Chondrocyte (in vitro differentiated cells): ENCODE results near the gene SASH1. TPM values are rescaled to one million over a fixed set of nuclear protein-coding genes. Genes with fewer than 3 reads are reported as not detected.

Experiments
- DNase-seq: peaks from one replicate; pipeline ENCODE4 v3.0.0; 2021; ENCODE audit warnings: mixed read lengths, low spot score
- H3K27ac Mint-ChIP-seq: one replicate; pipeline ENCODE4 v1.8.0; 2021; ENCODE audit warnings: mild to moderate bottlenecking, moderate library complexity, mixed read lengths; ENCODE audit not compliant: unreplicated experiment
- H3K27me3 Mint-ChIP-seq: 2 replicates; pipeline ENCODE4 v1.8.0; 2021; ENCODE audit warnings: low read depth, mixed read lengths
- H3K36me3 Mint-ChIP-seq: 2 replicates; pipeline ENCODE4 v1.8.0; 2021; ENCODE audit warnings: low read depth, mixed read lengths
- H3K4me1 Mint-ChIP-seq: 2 replicates; pipeline ENCODE4 v1.8.0; 2021; ENCODE audit warnings: low read depth, mild to moderate bottlenecking, mixed read lengths
- H3K4me3 Mint-ChIP-seq: one replicate; pipeline ENCODE4 v1.8.0; 2021; ENCODE audit warnings: mild to moderate bottlenecking, moderate library complexity, mixed read lengths; ENCODE audit not compliant: unreplicated experiment
- H3K9me3 Mint-ChIP-seq: 2 replicates; pipeline ENCODE4 v1.8.0; 2021; ENCODE audit warnings: low read depth, mixed read lengths
- CTCF ChIP-seq: fragments of 200-600 bp; sonication (generic); IDR thresholded peaks from 2 replicates; pipeline ENCODE4 v1.5.0; 2021; ENCODE audit warnings: antibody characterized with exemption, mild to moderate bottlenecking, moderate library complexity
- total RNA-seq: library from RNA; stranded (reverse); gene quantifications from 3 replicates; pipeline ENCODE4 v1.2.1, GENCODE V29; 2021

The SASH1 gene
- total RNA-seq, 1 donor from 2014 or later, result 82.9 TPM

- no peak for TF ChIP-seq CTCF
- Mint-ChIP-seq H3K9me3 (no peaks in the 10 kb centered on the region), H3K36me3 (no peaks in the 10 kb centered on the region), H3K27me3 (no peaks in the 10 kb centered on the region), H3K4me3 (no peak overlapping the region), H3K27ac (no peak overlapping the region), H3K4me1 (peaks cover 17% of the 10 kb centered on the region)
- DNase-seq, result no peak
These were observed 252.9 kb downstream of the SASH1 start for GRCh38 chr6:148595550-148595949.

- Mint-ChIP-seq H3K27me3 (no peaks in the 10 kb centered on the region), H3K9me3 (peaks cover 1% of the 10 kb centered on the region), H3K36me3 (no peaks in the 10 kb centered on the region), H3K4me1 (peaks cover 17% of the 10 kb centered on the region), H3K27ac (no peak overlapping the region), H3K4me3 (no peak overlapping the region)
- DNase-seq, result no peak
- TF ChIP-seq CTCF, result no peak
These were observed 254.3 kb downstream of the SASH1 start for GRCh38 chr6:148596891-148597455.

- H3K36me3 Mint-ChIP-seq, result no peaks in the 10 kb centered on the region
- H3K27me3 Mint-ChIP-seq, result no peaks in the 10 kb centered on the region
- peaks cover 4% of the 10 kb centered on the region for H3K9me3 Mint-ChIP-seq
- H3K27ac Mint-ChIP-seq, result no peak overlapping the region
- peaks cover 4% of the 10 kb centered on the region for H3K4me1 Mint-ChIP-seq
- no peak for TF ChIP-seq CTCF
- H3K4me3 Mint-ChIP-seq, result no peak overlapping the region
- no peak for DNase-seq
These were observed 256.1 kb downstream of the SASH1 start for GRCh38 chr6:148598724-148599123.

- H3K36me3 Mint-ChIP-seq, result no peaks in the 10 kb centered on the region
- TF ChIP-seq CTCF, result no peak
- no peak for DNase-seq
- H3K27ac Mint-ChIP-seq, result no peak overlapping the region
- no peaks in the 10 kb centered on the region for H3K27me3 Mint-ChIP-seq
- H3K4me1 Mint-ChIP-seq, result no peaks in the 10 kb centered on the region
- H3K9me3 Mint-ChIP-seq, result peaks cover 4% of the 10 kb centered on the region
- H3K4me3 Mint-ChIP-seq, result no peak overlapping the region
These were observed 257.4 kb downstream of the SASH1 start for GRCh38 chr6:148599967-148600426.
